Measurements from ENCODE around the gene DDTL.

DNA sequence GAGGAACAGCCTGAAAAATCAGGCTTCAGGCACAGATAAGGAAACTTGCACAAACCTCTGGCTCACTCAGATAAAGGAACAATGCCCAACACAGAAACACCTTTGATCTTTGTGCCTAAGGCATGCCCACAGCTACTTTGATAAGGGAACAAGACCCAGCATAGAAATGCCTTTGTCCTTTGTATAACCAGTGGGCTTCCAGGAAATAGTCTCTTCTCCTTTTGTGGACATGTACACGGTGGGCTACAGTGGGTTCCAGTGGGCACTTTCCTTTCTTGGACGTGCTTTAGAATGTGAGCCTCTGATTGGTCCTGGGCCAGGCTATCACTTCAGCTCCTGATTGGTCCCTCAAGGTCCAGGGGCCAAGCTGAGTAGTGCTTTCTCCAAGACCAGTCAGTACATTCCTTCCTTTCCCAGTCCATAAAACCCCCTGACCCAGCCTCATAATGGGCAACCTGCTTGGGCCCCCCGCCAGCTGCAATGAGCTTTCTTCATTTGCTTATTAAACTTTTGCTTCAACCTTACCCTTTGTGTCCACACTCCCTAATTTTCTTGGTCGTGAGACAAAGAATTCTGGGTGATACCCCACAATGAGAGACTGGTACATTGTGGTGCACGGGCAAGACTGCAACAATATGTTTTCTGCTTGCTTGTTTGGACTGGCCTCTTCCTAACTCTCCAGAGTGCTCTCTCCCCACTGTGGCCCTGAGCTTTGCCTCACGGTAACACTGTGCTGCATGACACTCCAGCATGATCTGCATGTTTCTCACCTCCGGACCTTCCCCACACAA, 42.7 kb downstream of the DDTL start:
- TF ChIP-seq, protein P1, sequence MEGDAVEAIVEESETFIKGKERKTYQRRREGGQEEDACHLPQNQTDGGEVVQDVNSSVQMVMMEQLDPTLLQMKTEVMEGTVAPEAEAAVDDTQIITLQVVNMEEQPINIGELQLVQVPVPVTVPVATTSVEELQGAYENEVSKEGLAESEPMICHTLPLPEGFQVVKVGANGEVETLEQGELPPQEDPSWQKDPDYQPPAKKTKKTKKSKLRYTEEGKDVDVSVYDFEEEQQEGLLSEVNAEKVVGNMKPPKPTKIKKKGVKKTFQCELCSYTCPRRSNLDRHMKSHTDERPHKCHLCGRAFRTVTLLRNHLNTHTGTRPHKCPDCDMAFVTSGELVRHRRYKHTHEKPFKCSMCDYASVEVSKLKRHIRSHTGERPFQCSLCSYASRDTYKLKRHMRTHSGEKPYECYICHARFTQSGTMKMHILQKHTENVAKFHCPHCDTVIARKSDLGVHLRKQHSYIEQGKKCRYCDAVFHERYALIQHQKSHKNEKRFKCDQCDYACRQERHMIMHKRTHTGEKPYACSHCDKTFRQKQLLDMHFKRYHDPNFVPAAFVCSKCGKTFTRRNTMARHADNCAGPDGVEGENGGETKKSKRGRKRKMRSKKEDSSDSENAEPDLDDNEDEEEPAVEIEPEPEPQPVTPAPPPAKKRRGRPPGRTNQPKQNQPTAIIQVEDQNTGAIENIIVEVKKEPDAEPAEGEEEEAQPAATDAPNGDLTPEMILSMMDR (IDR thresholded peaks at IDR 0.05), result no peak
- TF ChIP-seq POLR2A (IDR thresholded peaks at IDR 0.05), result no peak

All from vagina (tissue), 2 donors.